Measurements from ENCODE around the gene MAP4K2.

Gene MAP4K2

DNA sequence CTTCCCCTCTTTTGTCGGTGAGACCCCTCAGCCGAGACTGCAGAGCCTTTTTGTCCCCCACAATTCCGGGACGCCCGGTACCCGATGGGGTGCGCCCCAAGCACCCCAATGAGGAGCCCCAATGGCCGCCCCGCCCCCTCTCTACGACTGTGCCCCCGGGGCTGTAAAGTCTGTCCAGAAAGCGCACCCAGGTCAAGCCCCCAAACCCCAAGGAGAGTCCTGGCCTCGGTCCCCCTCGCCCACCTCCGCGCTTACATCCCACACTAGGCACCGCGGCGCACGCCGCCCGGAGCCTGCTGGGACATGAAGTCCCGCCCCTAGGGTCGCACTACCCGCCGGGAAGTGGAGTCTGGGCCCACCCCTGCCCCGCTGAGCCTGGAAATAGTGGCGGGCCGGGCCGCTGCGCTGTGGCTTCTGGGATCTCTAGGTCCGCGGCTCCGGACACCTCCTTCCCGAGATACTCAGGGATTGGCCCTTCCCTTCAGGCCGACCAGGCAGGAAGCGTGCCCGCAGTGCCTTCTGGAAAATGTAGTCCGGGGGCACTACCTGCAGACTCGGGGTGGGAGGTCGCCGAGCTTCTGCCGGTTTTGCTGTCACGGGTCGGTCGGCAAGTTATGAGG lies 7.4 kb upstream of the MAP4K2 start, which contains the start of gene MEN1:
MEN1 (minus strand) TSS at position 281 of the 620 bp plus-strand sequence. CDS start 442 bp downstream, outside the sequence.
- Histone ChIP-seq H3K4me3 (ENCODE audit: low read depth in 1 of 2, low read length in 1 of 2) (peak within 1 kb of the TSS; percentile 65 to 79), H3K27ac (peak within 1 kb of the TSS; percentile 37), H3K36me3 (no peaks in the 10 kb centered on the region), H3K9me3 (no peaks in the 10 kb centered on the region), H3K4me1 (ENCODE audit: control insufficient read depth in 1 of 2, insufficient read depth in 1 of 2, low read depth in 1 of 2, low read length in 1 of 2) (peaks cover 14% of the 10 kb centered on the region in 2 experiments), H3K27me3 (no peaks in the 10 kb centered on the region)
- TF ChIP-seq, protein P1, sequence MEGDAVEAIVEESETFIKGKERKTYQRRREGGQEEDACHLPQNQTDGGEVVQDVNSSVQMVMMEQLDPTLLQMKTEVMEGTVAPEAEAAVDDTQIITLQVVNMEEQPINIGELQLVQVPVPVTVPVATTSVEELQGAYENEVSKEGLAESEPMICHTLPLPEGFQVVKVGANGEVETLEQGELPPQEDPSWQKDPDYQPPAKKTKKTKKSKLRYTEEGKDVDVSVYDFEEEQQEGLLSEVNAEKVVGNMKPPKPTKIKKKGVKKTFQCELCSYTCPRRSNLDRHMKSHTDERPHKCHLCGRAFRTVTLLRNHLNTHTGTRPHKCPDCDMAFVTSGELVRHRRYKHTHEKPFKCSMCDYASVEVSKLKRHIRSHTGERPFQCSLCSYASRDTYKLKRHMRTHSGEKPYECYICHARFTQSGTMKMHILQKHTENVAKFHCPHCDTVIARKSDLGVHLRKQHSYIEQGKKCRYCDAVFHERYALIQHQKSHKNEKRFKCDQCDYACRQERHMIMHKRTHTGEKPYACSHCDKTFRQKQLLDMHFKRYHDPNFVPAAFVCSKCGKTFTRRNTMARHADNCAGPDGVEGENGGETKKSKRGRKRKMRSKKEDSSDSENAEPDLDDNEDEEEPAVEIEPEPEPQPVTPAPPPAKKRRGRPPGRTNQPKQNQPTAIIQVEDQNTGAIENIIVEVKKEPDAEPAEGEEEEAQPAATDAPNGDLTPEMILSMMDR (IDR thresholded peaks at IDR 0.05) = no peak

DNA sequence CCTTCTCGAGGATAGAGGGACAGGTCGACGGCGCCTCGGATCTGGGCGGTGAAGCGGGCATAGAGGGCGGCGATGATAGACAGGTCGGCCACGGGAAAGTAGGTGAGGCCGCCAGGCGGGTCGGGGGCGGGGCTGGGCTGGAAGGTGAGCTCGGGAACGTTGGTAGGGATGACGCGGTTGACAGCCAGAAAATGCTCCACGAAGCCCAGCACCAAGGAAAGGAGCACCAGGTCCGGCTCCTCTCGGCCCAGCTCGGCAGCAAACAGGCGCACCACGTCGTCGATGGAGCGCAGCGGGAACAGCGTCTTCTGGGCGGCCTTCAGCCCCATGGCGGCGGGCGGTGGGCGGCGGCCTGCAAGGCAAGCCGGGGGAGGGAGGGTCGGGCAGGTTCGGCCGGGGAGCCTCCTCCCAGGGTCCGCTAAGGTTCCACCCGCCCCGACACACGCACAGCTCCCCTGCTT lies 6.8 kb upstream of the MAP4K2 start:
- Histone ChIP-seq H3K27ac (peak overlapping the region; percentile 37), H3K36me3 (no peaks in the 10 kb centered on the region), H3K27me3 (no peaks in the 10 kb centered on the region), H3K4me3 (ENCODE audit: low read depth in 1 of 2, low read length in 1 of 2) (peak overlapping the region; percentile 65 to 79), H3K9me3 (no peaks in the 10 kb centered on the region), H3K4me1 (ENCODE audit: control insufficient read depth in 1 of 2, insufficient read depth in 1 of 2, low read depth in 1 of 2, low read length in 1 of 2) (peaks cover 14% of the 10 kb centered on the region in 2 experiments)
- TF ChIP-seq, protein P1 (IDR thresholded peaks at IDR 0.05) = no peak

DNA sequence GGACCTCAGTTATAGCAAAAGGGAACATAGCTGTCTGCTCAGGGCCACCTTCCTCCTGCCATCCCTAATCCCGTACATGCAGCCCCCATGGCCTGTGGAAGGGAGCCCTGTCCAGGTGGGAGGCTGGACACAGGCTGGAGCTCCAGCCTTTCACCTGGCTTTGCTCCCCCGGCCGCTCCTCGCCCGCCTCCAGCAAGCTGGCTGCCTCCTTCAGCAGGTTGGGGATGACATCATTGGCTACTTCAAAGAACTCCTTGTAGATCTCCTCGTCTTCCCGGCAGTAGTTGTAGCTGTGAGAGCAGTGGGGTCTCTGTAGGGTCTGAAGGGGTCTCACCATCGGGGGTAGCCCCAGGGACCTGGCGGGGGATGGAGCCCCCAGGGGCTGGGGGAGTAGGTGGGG lies 2.5 kb upstream of the MAP4K2 start:
- Histone ChIP-seq H3K27ac (no peak overlapping the region), H3K36me3 (peaks cover 9% of the 10 kb centered on the region), H3K4me1 (ENCODE audit: control insufficient read depth in 1 of 2, insufficient read depth in 1 of 2, low read depth in 1 of 2, low read length in 1 of 2) (peaks cover 41 to 42% of the 10 kb centered on the region in 2 experiments), H3K4me3 (ENCODE audit: low read depth in 1 of 2, low read length in 1 of 2) (no peak overlapping the region), H3K9me3 (no peaks in the 10 kb centered on the region), H3K27me3 (no peaks in the 10 kb centered on the region)
- TF ChIP-seq, protein P1 (IDR thresholded peaks at IDR 0.05) = no peak

DNA sequence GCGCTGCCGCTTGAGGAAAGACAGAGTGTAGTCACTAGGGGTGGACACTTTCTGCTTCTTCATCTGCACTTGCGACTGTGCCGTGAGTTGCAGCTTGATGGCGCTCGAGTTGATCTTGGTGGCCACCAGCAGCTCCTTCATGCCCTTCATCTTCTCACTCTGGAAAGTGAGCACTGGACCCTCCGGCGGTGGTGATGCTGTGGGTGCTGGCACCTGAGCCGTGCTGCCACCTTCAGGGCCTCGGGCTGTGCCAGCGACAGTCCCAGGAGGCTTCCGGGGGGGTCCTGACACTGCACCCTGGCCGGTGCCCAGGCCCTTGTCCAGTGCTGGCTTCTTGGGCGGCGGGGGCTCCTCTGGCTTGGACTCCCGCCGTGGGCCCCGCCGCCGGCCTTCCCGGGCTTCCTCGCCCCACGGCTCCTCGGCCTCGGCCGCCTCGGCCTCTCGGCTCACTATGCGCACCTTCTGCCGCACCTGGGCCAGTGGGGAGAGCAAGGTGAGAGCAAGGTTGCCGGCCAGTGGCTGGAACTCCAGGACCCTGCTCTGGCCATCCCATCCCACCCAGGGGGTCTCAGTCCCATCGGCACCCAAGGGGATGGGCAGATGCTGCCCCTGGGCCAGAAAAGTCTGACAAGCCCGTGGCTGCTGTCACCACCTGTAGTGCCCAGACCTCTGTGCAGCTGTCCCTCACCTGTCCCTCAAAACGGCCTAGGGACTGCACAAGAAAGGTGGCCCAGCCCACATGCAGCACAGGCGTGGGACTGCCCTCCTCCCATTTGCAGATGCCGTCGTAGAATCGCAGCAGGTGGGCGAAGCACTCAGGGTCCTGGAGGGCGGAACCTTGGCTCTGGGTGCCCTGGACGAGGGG lies 1.6 kb upstream of the MAP4K2 start:
- Histone ChIP-seq H3K4me3 (ENCODE audit: low read depth in 1 of 2, low read length in 1 of 2) (no peak overlapping the region), H3K27me3 (no peaks in the 10 kb centered on the region), H3K9me3 (no peaks in the 10 kb centered on the region), H3K4me1 (ENCODE audit: control insufficient read depth in 1 of 2, insufficient read depth in 1 of 2, low read depth in 1 of 2, low read length in 1 of 2) (peaks cover 39 to 44% of the 10 kb centered on the region in 2 experiments), H3K36me3 (peaks cover 18% of the 10 kb centered on the region), H3K27ac (peak overlapping the region; percentile 88)
- TF ChIP-seq, protein P1 (IDR thresholded peaks at IDR 0.05) = no peak

DNA sequence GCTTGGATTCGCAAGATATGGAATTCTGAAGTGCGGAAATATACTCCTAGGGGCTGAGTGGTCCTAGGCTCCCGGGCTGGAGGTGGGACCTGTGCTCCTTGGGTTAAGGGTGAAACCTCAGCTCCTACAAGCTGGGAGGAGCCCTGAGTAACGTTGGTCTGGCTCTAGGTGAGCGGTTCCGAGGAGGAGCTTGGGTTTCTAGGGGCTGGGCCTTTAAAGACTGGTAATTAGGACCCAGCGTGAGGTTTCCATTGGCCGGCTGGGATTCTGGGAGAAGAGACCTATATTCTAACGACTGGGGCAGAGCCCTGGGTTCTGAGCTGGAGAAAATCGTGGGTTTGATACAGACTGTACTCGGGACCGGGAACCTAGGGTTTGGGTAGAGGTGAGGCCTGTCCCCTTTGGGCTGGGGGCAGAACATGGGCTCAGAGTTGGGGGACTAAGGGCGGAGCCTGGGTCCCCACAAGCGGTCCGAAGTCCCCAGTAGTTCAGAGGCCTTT lies 882 bp upstream of the MAP4K2 start:
- no peaks in the 10 kb centered on the region for H3K27me3 ChIP-seq
- H3K4me3 ChIP-seq (ENCODE audit: low read depth in 1 of 2, low read length in 1 of 2) = peak overlapping the region; percentile 80 to 91
- H3K27ac ChIP-seq = peak overlapping the region; percentile 88
- TF ChIP-seq, protein P1 (IDR thresholded peaks at IDR 0.05) = no peak
- peaks cover 25% of the 10 kb centered on the region for H3K36me3 ChIP-seq
- H3K9me3 ChIP-seq = no peaks in the 10 kb centered on the region
- peaks cover 35 to 37% of the 10 kb centered on the region in 2 experiments for H3K4me1 ChIP-seq (ENCODE audit: control insufficient read depth in 1 of 2, insufficient read depth in 1 of 2, low read depth in 1 of 2, low read length in 1 of 2)

All from neutrophil (primary cell).